GM20000 (cell line): ENCODE results near the gene ANKRD63.

ENCODE experiments used
- DNase-seq: peaks from one replicate; pipeline ENCODE4 v3.0.0; 2012; ENCODE audit warnings: low spot score
- CTCF ChIP-seq: IDR thresholded peaks from 2 replicates; pipeline ENCODE4 v1.5.1; 2012; ENCODE audit warnings: mild to moderate bottlenecking, control low read depth; ENCODE audit errors: extremely low read depth, missing control alignments

ANKRD63 gene

DNA sequence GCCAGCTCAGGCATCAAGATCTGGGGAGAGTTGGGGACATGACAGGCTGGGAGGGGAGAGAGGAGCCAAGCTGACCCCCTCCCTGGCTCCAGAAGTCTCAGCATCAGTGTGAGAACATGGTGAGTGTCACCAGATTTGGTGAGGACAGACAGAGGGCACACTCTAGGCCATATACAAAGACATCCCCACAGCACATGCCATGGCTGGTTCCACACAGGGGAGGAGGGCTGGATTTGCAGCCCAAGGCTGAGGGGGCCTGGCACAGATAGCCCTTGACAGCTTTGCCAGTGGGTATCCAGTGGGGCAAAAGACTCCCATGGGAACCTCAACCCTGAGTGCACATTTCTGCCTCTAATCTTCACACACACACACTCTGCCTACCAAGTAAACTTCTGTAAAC lies 10.1 kb upstream of the ANKRD63 start:
- no peak for TF ChIP-seq CTCF
- peak; percentile 12 for DNase-seq

GRCh38 chr15:40292246-40292645 lies 9.4 kb upstream of the ANKRD63 start:
- no peak for TF ChIP-seq CTCF
- no peak for DNase-seq

DNA sequence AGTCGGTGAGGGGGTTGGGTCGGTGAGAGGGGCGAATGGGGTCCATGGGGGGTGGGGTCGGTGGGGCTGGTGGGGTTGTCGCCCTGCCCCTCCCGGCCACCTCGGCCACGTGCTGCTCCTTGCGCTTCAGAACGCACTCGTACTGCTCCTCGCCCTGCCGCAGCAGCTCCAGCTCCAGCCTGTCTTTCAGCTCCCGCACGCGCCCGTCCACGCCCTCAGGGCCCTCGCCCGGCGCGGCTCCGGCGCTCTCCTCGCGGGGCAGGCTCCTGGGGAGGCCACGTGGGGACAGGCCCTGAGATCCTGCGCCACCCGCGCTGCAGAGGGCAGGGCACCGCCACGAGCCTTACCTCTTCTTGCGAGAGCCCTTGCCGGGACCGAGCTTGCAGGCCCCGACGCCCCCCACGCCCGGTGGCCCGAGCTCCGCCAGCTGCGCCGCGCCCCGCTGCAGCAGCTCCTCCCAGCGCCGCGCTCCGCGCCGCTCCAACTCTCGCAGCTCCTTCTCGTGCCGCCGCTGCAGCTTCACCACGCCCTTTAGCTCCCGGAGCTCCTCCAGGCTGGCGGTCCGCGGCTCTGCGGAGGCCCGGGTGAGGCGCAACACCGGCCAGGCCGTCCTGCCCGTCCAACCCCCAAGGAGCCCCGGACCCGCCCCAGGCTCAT lies 8.2 kb upstream of the ANKRD63 start:
- no peak for DNase-seq
- no peak for TF ChIP-seq CTCF

- no peak for TF ChIP-seq CTCF
- DNase-seq = no peak
Observed at GRCh38 chr15:40290545-40290917, 7.7 kb upstream of the ANKRD63 start.

DNA sequence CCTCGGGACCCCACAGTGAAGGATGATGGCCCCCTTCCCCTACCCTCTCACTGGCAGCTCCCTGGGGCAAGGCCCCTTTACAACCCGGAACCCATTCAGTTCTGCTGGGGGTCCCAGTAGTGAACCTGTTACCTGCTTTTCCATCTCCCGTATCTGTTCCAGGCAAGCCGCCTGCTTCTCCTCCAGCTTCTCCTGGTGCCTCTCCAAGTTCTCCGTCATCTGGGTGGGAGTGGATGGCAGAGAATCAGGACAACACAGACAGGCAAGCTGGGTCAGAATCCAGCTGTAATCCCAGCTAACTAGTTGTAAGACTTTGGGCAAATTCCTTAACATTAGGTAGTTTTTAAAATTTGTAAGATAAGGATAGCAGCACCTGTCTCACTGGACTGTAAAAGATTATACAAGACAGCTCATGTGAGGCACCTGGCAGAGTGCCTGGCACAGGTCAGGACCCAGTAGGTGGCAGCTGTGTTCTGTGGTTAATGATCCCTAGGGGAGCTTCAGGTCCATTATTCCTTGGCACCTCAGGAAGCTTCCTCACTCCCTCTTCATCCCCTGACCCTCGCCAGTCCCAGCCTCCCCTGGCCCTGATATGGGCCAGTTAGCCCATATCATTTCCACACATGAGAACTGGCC lies 6.4 kb upstream of the ANKRD63 start:
- TF ChIP-seq CTCF = no peak
- DNase-seq = no peak

DNA sequence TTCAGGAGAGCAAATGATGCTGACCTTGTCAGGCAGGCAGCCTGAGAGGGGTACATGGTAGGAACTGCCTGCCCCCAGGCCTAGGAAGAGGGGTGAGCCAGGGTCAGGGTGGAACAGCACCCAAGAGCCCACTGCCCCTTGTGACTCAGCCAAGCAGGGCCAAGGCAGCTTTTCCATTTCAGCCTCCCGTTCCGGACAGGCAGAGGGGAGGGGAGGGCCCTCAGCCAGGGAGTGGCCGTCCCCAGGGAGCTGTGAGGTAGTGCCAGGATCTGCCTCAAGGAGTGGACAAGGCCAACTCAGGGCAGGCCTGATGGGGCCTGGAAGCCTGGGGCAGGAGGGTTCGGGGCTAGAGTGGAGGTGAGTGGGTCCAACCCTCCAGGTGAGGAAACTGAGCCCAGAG lies 5.1 kb upstream of the ANKRD63 start:
- DNase-seq = no peak
- TF ChIP-seq CTCF = no peak

DNA sequence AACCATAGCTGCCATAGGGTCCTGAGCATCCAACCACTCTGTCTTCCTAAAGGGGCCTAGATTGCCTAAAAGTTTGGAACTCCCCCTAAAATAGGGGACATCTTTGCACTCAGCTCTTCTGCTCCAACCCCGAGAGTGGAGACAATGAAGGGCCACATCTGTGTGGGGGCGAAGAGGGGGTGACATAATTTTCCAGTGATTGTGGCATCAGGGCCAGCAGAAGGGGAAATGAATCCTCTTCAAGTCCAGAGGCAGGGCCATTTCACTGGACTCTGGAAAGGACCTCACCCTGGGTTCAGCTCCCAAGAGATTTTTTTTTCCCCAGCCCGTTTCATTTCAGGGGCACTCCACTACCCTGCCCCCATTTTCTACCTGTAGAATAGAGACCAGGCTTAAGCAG lies 4.6 kb upstream of the ANKRD63 start:
- no peak for TF ChIP-seq CTCF
- DNase-seq = no peak
